NCI-H524 (cell line): ENCODE results near the gene C1orf50.
A peak's percentile ranks its signal among the peaks of the same experiment; 100 is the strongest.

Source experiments
- DNase-seq, 2 experiments: peaks; one replicate each; lab custom pipeline; 2025; lab: John Stamatoyannopoulos, UW

C1orf50 gene

GRCh38 chr1:42759114-42759513, 7.9 kb upstream of the C1orf50 start:
- DNase-seq, result no peak

- DNase-seq, result no peak
Observed at GRCh38 chr1:42761567-42761966, 5.5 kb upstream of the C1orf50 start.

GRCh38 chr1:42762269-42762668, 4.8 kb upstream of the C1orf50 start:
- no peak for DNase-seq

GRCh38 chr1:42765269-42765668, 1.8 kb upstream of the C1orf50 start:
- no peak for DNase-seq

- DNase-seq, result peak; percentile 58 to 80
Observed at GRCh38 chr1:42765832-42766740, 963 bp upstream of the C1orf50 start.

- DNase-seq, result peak in 1 of 2 experiments; percentile 64
Observed at GRCh38 chr1:42767510-42768000, 506 bp downstream of the C1orf50 start.

GRCh38 chr1:42768172-42768571, 1.1 kb downstream of the C1orf50 start:
- DNase-seq, result no peak

- DNase-seq, result no peak
Observed at GRCh38 chr1:42769811-42770210, 2.8 kb downstream of the C1orf50 start.

GRCh38 chr1:42773420-42773819, 6.4 kb downstream of the C1orf50 start:
- no peak for DNase-seq

- DNase-seq, result no peak
Observed at GRCh38 chr1:42774928-42775526, 8.0 kb downstream of the C1orf50 start.

- DNase-seq, result no peak
Observed at GRCh38 chr1:42776502-42776901, 9.5 kb downstream of the C1orf50 start.

- peak; percentile 40 to 84 for DNase-seq
Observed at GRCh38 chr1:42777852-42778251, 10.8 kb downstream of the C1orf50 start.

- no peak for DNase-seq
Observed at GRCh38 chr1:42779725-42780124, 12.7 kb downstream of the C1orf50 start.

GRCh38 chr1:42780176-42780575, 13.1 kb downstream of the C1orf50 start:
- no peak for DNase-seq

- no peak for DNase-seq
Observed at GRCh38 chr1:42783092-42783491, 16.0 kb downstream of the C1orf50 start.

- DNase-seq, result no peak
Observed at GRCh38 chr1:42784547-42784945, 17.5 kb downstream of the C1orf50 start.

GRCh38 chr1:42784946-42785693, 18.1 kb downstream of the C1orf50 start, which contains the start of gene TMEM269:
Gene TMEM269, plus strand, starts transcription at chr1:42784991. Its CDS starts 4,903 bp downstream, at chr1:42789894.
- DNase-seq, result no peak

GRCh38 chr1:42786097-42786496, 19.0 kb downstream of the C1orf50 start:
- no peak for DNase-seq

GRCh38 chr1:42788021-42788420, 21.0 kb downstream of the C1orf50 start:
- peak; percentile 74 to 91 for DNase-seq

- DNase-seq, result no peak
Observed at GRCh38 chr1:42793824-42794223, 26.8 kb downstream of the C1orf50 start.

- no peak for DNase-seq
Observed at GRCh38 chr1:42797414-42797813, 30.4 kb downstream of the C1orf50 start.

- DNase-seq, result no peak
Observed at GRCh38 chr1:42797979-42798378, 30.9 kb downstream of the C1orf50 start.
